K562 (cell line): ENCODE data around the gene EML1. TPM values are rescaled to one million over a fixed set of nuclear protein-coding genes. Genes with fewer than 3 reads are reported as not detected.

Source experiments
- ATAC-seq: fragments of 200-7000 bp; cut with Tn5 transposase; 3 replicates; pipeline ENCODE4 v1.9.1; 2020; ENCODE audit warnings: moderate library complexity
- BruUV-seq: library from RNA; stranded (reverse); fragments of 400-500 nt; replicated peaks from 2 replicates; lab custom pipeline; 2021; lab: Mats Ljungman, UMichigan
- CTCF ChIA-PET: fragments of 300-600 bp; formaldehyde crosslinking; extraction: SDS; loops from one replicate; lab custom pipeline; 2021; ENCODE audit warnings: low intra/inter-chr PET ratio; lab: Yijun Ruan, JAX
- POLR2A ChIA-PET: fragments of 300-600, 350-650 bp; sonication (Branson Sonifier 250); formaldehyde crosslinking; extraction: SDS; loops from one replicate; lab custom pipeline; 2021; ENCODE audit warnings: antibody characterized with exemption, inconsistent platforms; lab: Yijun Ruan, JAX
- DNase-seq, 4 experiments: peaks; one replicate each; pipeline versions ENCODE4 v3.0.0 to v3.0.0-alpha.2; 2011 to 2018; ENCODE audit warnings: low spot score in 3 of 4, mixed read lengths in 3 of 4; ENCODE audit errors: extremely low read depth in 1 of 4
- FAIRE-seq: peaks from 2 replicates; lab custom pipeline; 2011; peaks lifted over from hg19 to GRCh38; lab: Jason Lieb, UNC
- H2AFZ ChIP-seq: 2 replicates; pipeline ENCODE4 v1.6.0; 2011; ENCODE audit warnings: low read depth, low read length, control low read depth, inconsistent platforms
- H3K27ac ChIP-seq: fragments of 200-600 bp; 3 replicates; pipeline ENCODE4 v1.8.0; 2011; ENCODE audit warnings: low read depth, mild to moderate bottlenecking, control low read depth, inconsistent platforms, low read length, moderate library complexity, mixed read lengths; ENCODE audit errors: extremely low read depth
- H3K27me3 ChIP-seq, 2 experiments: fragments of 300-600 bp in 1 of 2; 2 replicates in 1 of 2; 3 replicates in 1 of 2; pipeline versions ENCODE4 v1.6.0 to v1.8.0; 2011; ENCODE audit warnings: inconsistent platforms in 2 of 2, low read length in 2 of 2, mild to moderate bottlenecking in 1 of 2, mixed read lengths in 1 of 2, moderate library complexity in 1 of 2; ENCODE audit not compliant: control insufficient read depth in 2 of 2, insufficient read depth in 2 of 2
- H3K36me3 ChIP-seq: fragments of 300-600 bp; 3 replicates; pipeline ENCODE4 v1.8.0; 2011; ENCODE audit warnings: mild to moderate bottlenecking, low read length, inconsistent platforms; ENCODE audit not compliant: control insufficient read depth, insufficient read depth
- H3K4me1 ChIP-seq, 2 experiments: fragments of 200-600 bp in 1 of 2; replicated peaks in 1 of 2; 2 replicates in 1 of 2; 3 replicates in 1 of 2; pipeline versions ENCODE4 v1.5.1 to v1.8.0; 2011; ENCODE audit warnings: inconsistent platforms in 2 of 2, low read length in 2 of 2, mild to moderate bottlenecking in 1 of 2, mixed read lengths in 1 of 2, moderate library complexity in 1 of 2; ENCODE audit not compliant: control insufficient read depth in 2 of 2, insufficient read depth in 2 of 2
- H3K4me2 ChIP-seq: 2 replicates; pipeline ENCODE4 v1.6.1; 2011; ENCODE audit warnings: low read length, control low read depth, inconsistent platforms, mixed read lengths; ENCODE audit not compliant: insufficient read depth
- H3K4me3 ChIP-seq: fragments of 200-600 bp; sonication (generic), shearing (Covaris generic); 2 replicates; pipeline ENCODE4 v1.5.1; 2016; ENCODE audit warnings: control low read depth, inconsistent platforms
- H3K79me2 ChIP-seq: fragments of 200-600 bp; 3 replicates; pipeline ENCODE4 v1.8.0; 2011; ENCODE audit warnings: low read length, inconsistent platforms; ENCODE audit not compliant: control insufficient read depth, insufficient read depth
- H3K9ac ChIP-seq, 2 experiments: 2 replicates each; pipeline versions ENCODE4 v1.6.0 to v1.6.1; 2011; ENCODE audit warnings: low read depth in 2 of 2, low read length in 2 of 2, control low read depth in 1 of 2, inconsistent platforms in 1 of 2, mild to moderate bottlenecking in 1 of 2, mixed read lengths in 1 of 2; ENCODE audit not compliant: insufficient read depth in 1 of 2
- H3K9me1 ChIP-seq: one replicate; pipeline ENCODE4 v1.6.0; 2011; ENCODE audit warnings: inconsistent platforms, mild to moderate bottlenecking, low read length, moderate library complexity; ENCODE audit not compliant: control insufficient read depth, insufficient read depth
- H3K9me3 ChIP-seq: replicated peaks from 2 replicates; pipeline ENCODE4 v1.5.1; 2011; ENCODE audit warnings: low read depth, low read length, inconsistent platforms; ENCODE audit not compliant: control insufficient read depth, insufficient read depth
- H4K20me1 ChIP-seq: replicated peaks from 2 replicates; pipeline ENCODE4 v1.6.1; 2011; ENCODE audit warnings: low read length, inconsistent platforms, mixed read lengths; ENCODE audit not compliant: control insufficient read depth, insufficient read depth
- CREB1 ChIP-seq, 2 experiments: sonication (generic) in 1 of 2; formaldehyde crosslinking in 1 of 2; IDR thresholded peaks; 2 replicates each; pipeline versions ENCODE4 v1.6.1 to v1.8.0; 2012 to 2022; ENCODE audit warnings: inconsistent platforms in 1 of 2, mild to moderate bottlenecking in 1 of 2, missing genetic modification reagents in 1 of 2, moderate library complexity in 1 of 2
- CTBP1 ChIP-seq: fragments of 450-650 bp; IDR thresholded peaks from 2 replicates; pipeline ENCODE4 v1.6.1; 2016; ENCODE audit warnings: borderline replicate concordance
- DLX4 ChIP-seq: fragments of 250-450 bp; sonication (Bioruptor Pico); IDR thresholded peaks from 2 replicates; pipeline ENCODE4 v1.6.1; 2021; ENCODE audit warnings: mild to moderate bottlenecking
- ETV1 ChIP-seq: fragments of 450-650 bp; conservative IDR thresholded peaks from 2 replicates; pipeline ENCODE4 v1.6.1; 2016; ENCODE audit warnings: missing genetic modification characterization, control low read depth, low read depth, missing compliant biosample characterization
- FOXA3 ChIP-seq, 2 experiments: fragments of 450-650 bp in 1 of 2; sonication (generic) in 1 of 2; formaldehyde crosslinking; IDR thresholded peaks in 1 of 2; conservative IDR thresholded peaks in 1 of 2; 2 replicates each; pipeline versions ENCODE4 v1.4.0 to v1.8.0; 2020 to 2022; ENCODE audit warnings: mild to moderate bottlenecking in 2 of 2, missing genetic modification reagents in 1 of 2
- GTF3C2 ChIP-seq: IDR thresholded peaks from 3 replicates; pipeline ENCODE4 v1.6.1; 2011; ENCODE audit warnings: borderline replicate concordance, mild to moderate bottlenecking, moderate library complexity; ENCODE audit not compliant: insufficient read length; ENCODE audit errors: extremely low read depth
- NRF1 ChIP-seq, 2 experiments: fragments of 450-650 bp; IDR thresholded peaks in 1 of 2; conservative IDR thresholded peaks in 1 of 2; 2 replicates each; pipeline ENCODE4 v1.6.1; 2014; ENCODE audit warnings: mild to moderate bottlenecking in 2 of 2
- RB1 ChIP-seq: fragments of 450-650 bp; IDR thresholded peaks from 2 replicates; pipeline ENCODE4 v1.6.1; 2017; ENCODE audit warnings: low read depth, mild to moderate bottlenecking
- SIN3A ChIP-seq, 2 experiments: fragments of 150-350 bp in 1 of 2; IDR thresholded peaks; 2 replicates each; pipeline ENCODE4 v1.6.1; 2011 to 2016; ENCODE audit warnings: borderline replicate concordance in 2 of 2, low read depth in 2 of 2, low read length in 2 of 2, mild to moderate bottlenecking in 2 of 2, moderate library complexity in 2 of 2; ENCODE audit not compliant: control insufficient read depth in 1 of 2
- YY1 ChIP-seq, 3 experiments: IDR thresholded peaks; 2 replicates each; pipeline ENCODE4 v1.6.1; 2011; ENCODE audit warnings: low read length in 2 of 3, mild to moderate bottlenecking in 2 of 3, moderate library complexity in 2 of 3, borderline replicate concordance in 1 of 3, control low read depth in 1 of 3, low read depth in 1 of 3; ENCODE audit not compliant: insufficient read depth in 3 of 3, insufficient replicate concordance in 2 of 3, control insufficient read depth in 1 of 3, insufficient read length in 1 of 3; ENCODE audit errors: extremely low read depth in 1 of 3
- ZBED1 ChIP-seq: IDR thresholded peaks from 2 replicates; pipeline ENCODE4 v1.6.1; 2014
- ZNF740 ChIP-seq, 3 experiments: fragments of 200-800 bp in 1 of 3; sonication (Bioruptor generic) in 1 of 3; sonication (generic) in 1 of 3; formaldehyde crosslinking in 1 of 3; IDR thresholded peaks; 2 replicates each; pipeline versions ENCODE4 v1.6.1 to v1.8.0; 2016 to 2022; ENCODE audit warnings: mild to moderate bottlenecking in 2 of 3, missing compliant biosample characterization in 2 of 3, missing genetic modification characterization in 2 of 3, missing genetic modification reagents in 1 of 3
- whole genome bisulfite sequencing: fragments of 100-300 bp; shearing (Covaris generic); methylation state at CpG from one replicate; pipeline ENCODE4 v1.1.6; 2016; ENCODE audit warnings: low coverage, mixed read lengths; ENCODE audit not compliant: insufficient coverage; ENCODE audit errors: missing lambda C conversion rate; 5-methylcytosine and 5-hydroxymethylcytosine counted together
- in situ Hi-C: fragments of 300-500 bp; cut with MboI; formaldehyde crosslinking; loops from 4 replicates; pipeline ENCODE4 v1.15.0; 2018; ENCODE audit warnings: inconsistent platforms, mixed read lengths
- intact Hi-C: fragments of 100-400 bp; cut with micrococcal nuclease; formaldehyde crosslinking; loops from 2 replicates; pipeline ENCODE4 v1.14.2; 2022
- polyA plus RNA-seq, 8 experiments: library from polyadenylated mRNA; depleted of rRNA in 4 of 8; stranded (reverse) in 5 of 8; unstranded in 3 of 8; fragments of >200 nt; fragmentation: Nextera tagmentation in 2 of 8; fragmentation: Illumina TruSeq in 1 of 8; extraction: Ambion mirVana in 2 of 8; extraction: Trizol in 1 of 8; gene quantifications; 2 replicates each; pipeline versions ENCODE4 v1.2.1 to v1.2.3, GENCODE V29; 2011 to 2014; ENCODE audit warnings: inconsistent platforms in 1 of 8, missing spikeins in 1 of 8
- total RNA-seq, 7 experiments: library from RNA; depleted of rRNA in 6 of 7; stranded (reverse); fragments of >200 nt in 6 of 7; fragmentation: Illumina TruSeq in 2 of 7; extraction: Trizol in 2 of 7; gene quantifications; 2 replicates each; pipeline versions ENCODE4 v1.2.1 to v1.2.3, GENCODE V29; 2011 to 2021; ENCODE audit warnings: low replicate concordance in 1 of 7

EML1 gene
- total and polyA plus RNA-seq, 9 of the 15 experiments (the other 6 are each of a cell fraction or from before 2014, with no cell fraction given), result 0.01 to 0.35 (median 0.07) TPM; not detected in 2

DNA sequence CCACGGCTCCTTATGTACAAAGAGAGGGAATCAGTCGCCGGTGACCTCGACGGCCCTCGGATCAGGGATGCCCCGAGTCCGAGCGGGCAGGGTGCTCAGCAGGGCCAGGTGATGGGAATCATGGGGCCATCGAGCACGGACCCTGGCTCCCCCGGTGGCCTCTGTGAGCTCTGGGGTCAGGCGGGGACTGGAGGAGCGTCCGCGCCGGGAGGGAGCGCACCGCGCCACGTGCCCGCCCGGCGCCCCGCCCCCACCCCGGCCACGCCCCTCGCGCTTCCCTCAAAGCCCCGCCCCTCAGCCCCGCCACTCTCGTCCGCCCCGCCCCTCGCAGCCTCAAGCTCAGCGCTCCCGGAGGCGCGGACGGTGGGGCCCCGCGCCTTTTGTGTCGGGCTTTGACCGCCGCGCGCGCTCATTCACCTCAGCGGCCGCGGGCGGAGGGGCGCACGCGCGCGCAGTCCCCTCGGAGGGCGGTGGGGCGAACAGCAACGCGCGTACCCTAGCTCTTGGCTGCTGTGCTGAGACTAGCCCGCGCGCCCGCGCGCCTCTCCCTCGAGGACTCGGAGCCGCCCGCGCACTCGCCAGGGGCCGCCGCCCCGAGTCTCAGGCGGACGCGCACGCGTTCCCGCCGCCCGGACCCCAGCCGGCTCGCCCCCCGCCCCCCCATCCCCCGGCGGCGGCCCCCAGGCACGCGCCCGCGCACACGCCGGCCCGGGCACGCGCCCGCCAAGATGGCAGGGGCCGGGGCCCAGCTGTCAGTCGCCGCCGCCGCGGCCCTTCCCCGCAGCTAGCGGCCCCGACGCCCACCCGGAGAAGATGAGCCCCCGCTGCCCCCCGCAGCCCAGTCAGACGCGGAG, 178.1 kb downstream of the EML1 start:
- H2AFZ ChIP-seq, result peak overlapping the region; percentile 92
- TF ChIP-seq ETV1 (tag), result no peak
- no peak for TF ChIP-seq DLX4 (CRISPR knock-in tag)
- peak in 2 of 3 experiments; percentile 76 to 82 for TF ChIP-seq YY1 (IDR thresholded peaks at IDR 0.05; ENCODE audit: borderline replicate concordance in 1 of 3, control insufficient read depth in 1 of 3, extremely low read depth in 1 of 3, insufficient read depth in 3 of 3, insufficient read length in 1 of 3, insufficient replicate concordance in 2 of 3, low read depth in 1 of 3, low read length in 2 of 3)
- peak; percentile 77; the same call in 1 of the 2 replicates for TF ChIP-seq ZNF740 (CRISPR knock-in tag; IDR thresholded peaks at IDR 0.05)
- TF ChIP-seq ZNF740 (tag; IDR thresholded peaks at IDR 0.05), result peak in 1 of 2 experiments; percentile 77; a peak in 1 of 4 replicates
- TF ChIP-seq ZBED1, result no peak
- TF ChIP-seq FOXA3 (CRISPR knock-in tag; conservative IDR thresholded peaks at IDR 0.05 in 1 of 2, IDR thresholded peaks at IDR 0.05 in 1 of 2), result 0 out of 4 replicates have a peak, but pooled peaks of 1 of the 2 experiments have one; percentile 15
- no peak for TF ChIP-seq CREB1 (IDR thresholded peaks at IDR 0.05)
- peak; percentile 2; the same call in 1 of the 2 replicates for TF ChIP-seq CREB1 (CRISPR knock-in tag; IDR thresholded peaks at IDR 0.05)
- TF ChIP-seq CTBP1, result peak; percentile 91
- TF ChIP-seq SIN3A (IDR thresholded peaks at IDR 0.05; ENCODE audit: borderline replicate concordance in 2 of 2, control insufficient read depth in 1 of 2, low read depth in 2 of 2, low read length in 2 of 2), result 0 out of 4 replicates have a peak, but pooled peaks have one; percentile 17 to 38
- TF ChIP-seq RB1, result peak; percentile 63; the same call in 1 of the 2 replicates
- peak; percentile 85 to 87 for TF ChIP-seq NRF1 (conservative IDR thresholded peaks at IDR 0.05 in 1 of 2, IDR thresholded peaks at IDR 0.05 in 1 of 2)
- no peak for TF ChIP-seq GTF3C2

More for the DNA sequence above, 178.1 kb downstream of the EML1 start:
- H4K20me1 ChIP-seq, result no peaks in the 10 kb centered on the region
- DNase-seq (peak; percentile 89 to 93 (median 92)), FAIRE-seq (no peak), ATAC-seq (peak; percentile 94)
- peak overlapping the region; percentile 75; the same call in 2 of the 3 replicates for H3K27ac ChIP-seq
- peak overlapping the region; percentile 51 to 95; a peak in 3 of 4 replicates for H3K9ac ChIP-seq
- peaks cover 40% of the 10 kb centered on the region for H3K79me2 ChIP-seq
- peaks cover 0 to 8% of the 10 kb centered on the region in 2 experiments; a peak in 2 of 5 replicates for H3K4me1 ChIP-seq
- H3K36me3 ChIP-seq, result no peaks in the 10 kb centered on the region
- no peaks in the 10 kb centered on the region for H3K9me1 ChIP-seq
- ChIA-PET CTCF (no interaction called here), POLR2A (interaction anchor here (0.6 to 1.0 kb wide), 2 partner anchors 16 to 34 kb away, joined by 3 read pairs; no protein-coding TSS in a partner anchor)
- no TSS peak for BruUV-seq
- intact Hi-C loops (no loop called here), in situ Hi-C loops (no loop called here)
- H3K27me3 ChIP-seq, result peaks cover 2 to 16% of the 10 kb centered on the region in 2 experiments; a peak in 3 of 5 replicates
- 4% methylated on average over 5 of the region's 117 CpGs for WGBS
- peak overlapping the region; percentile 76 for H3K4me3 ChIP-seq
- H3K4me2 ChIP-seq, result peak overlapping the region; percentile 58
- peaks cover 6% of the 10 kb centered on the region for H3K9me3 ChIP-seq
